HG03066 (cell line): ENCODE measurements around the gene CEP57L1.
"Not testable (repeated sequence)": the region's sequence is repeated elsewhere in the genome, so short reads cannot be mapped to it uniquely, and the experiment has no call there.

Experiments
- ATAC-seq: cut with Tn5 transposase; IDR thresholded peaks from one replicate; pipeline ENCODE4 v1.9.1; 2021; ENCODE audit warnings: low read depth; ENCODE audit not compliant: unreplicated experiment

Gene CEP57L1

GRCh38 chr6:109073344-109074132 lies 21.8 kb upstream of the CEP57L1 start:
- ATAC-seq: no peak

- no peak for ATAC-seq
Observed at GRCh38 chr6:109074133-109074415, 21.2 kb upstream of the CEP57L1 start.

GRCh38 chr6:109075934-109076333 lies 19.4 kb upstream of the CEP57L1 start:
- no peak for ATAC-seq

GRCh38 chr6:109076377-109076776 lies 18.9 kb upstream of the CEP57L1 start:
- no peak for ATAC-seq

GRCh38 chr6:109079981-109080380 lies 15.3 kb upstream of the CEP57L1 start:
- ATAC-seq: no peak

- ATAC-seq: no peak
Observed at GRCh38 chr6:109081026-109081425, 14.3 kb upstream of the CEP57L1 start.

- no peak for ATAC-seq
Observed at GRCh38 chr6:109081516-109082187, 13.7 kb upstream of the CEP57L1 start.

GRCh38 chr6:109082188-109082577 lies 13.1 kb upstream of the CEP57L1 start:
- no peak for ATAC-seq

- ATAC-seq: no peak
Observed at GRCh38 chr6:109083657-109084056, 11.7 kb upstream of the CEP57L1 start.

- ATAC-seq: not testable (repeated sequence)
Observed at GRCh38 chr6:109084146-109084545, 11.2 kb upstream of the CEP57L1 start.

GRCh38 chr6:109087661-109088264 lies 7.5 kb upstream of the CEP57L1 start:
- no peak for ATAC-seq

- no peak for ATAC-seq
Observed at GRCh38 chr6:109088995-109089394, 6.3 kb upstream of the CEP57L1 start.

GRCh38 chr6:109091314-109092024 lies 3.8 kb upstream of the CEP57L1 start:
- no peak for ATAC-seq

- ATAC-seq: no peak
Observed at GRCh38 chr6:109092074-109092473, 3.2 kb upstream of the CEP57L1 start.

GRCh38 chr6:109093732-109094415 lies 1.4 kb upstream of the CEP57L1 start:
- no peak for ATAC-seq

GRCh38 chr6:109094416-109095035 lies 781 bp upstream of the CEP57L1 start, which contains the start of gene SESN1:
TSS of gene SESN1 (minus strand) at chr6:109094846. CDS start at chr6:109094073, 773 bp downstream.
- ATAC-seq: peak; percentile 62

- no peak for ATAC-seq
Observed at GRCh38 chr6:109095835-109096084, 453 bp downstream of the CEP57L1 start.

- ATAC-seq: no peak
Observed at GRCh38 chr6:109096208-109096607, 901 bp downstream of the CEP57L1 start.

GRCh38 chr6:109097661-109098060 lies 2.4 kb downstream of the CEP57L1 start:
- no peak for ATAC-seq

GRCh38 chr6:109102762-109103161 lies 7.5 kb downstream of the CEP57L1 start:
- no peak for ATAC-seq
